Smooth muscle cell of bladder (primary cell): ENCODE results near the gene MCCD1. TPM values are rescaled to one million over a fixed set of nuclear protein-coding genes. Genes with fewer than 3 reads are reported as not detected.

Experiments used
- total RNA-seq: library from RNA; depleted of rRNA; stranded (reverse); fragments of >200 nt; gene quantifications from 2 replicates; pipeline ENCODE4 v1.2.3, GENCODE V29; 2014

The MCCD1 gene, protein sequence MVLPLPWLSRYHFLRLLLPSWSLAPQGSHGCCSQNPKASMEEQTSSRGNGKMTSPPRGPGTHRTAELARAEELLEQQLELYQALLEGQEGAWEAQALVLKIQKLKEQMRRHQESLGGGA
- total RNA-seq = not detected in 2 replicates

DNA sequence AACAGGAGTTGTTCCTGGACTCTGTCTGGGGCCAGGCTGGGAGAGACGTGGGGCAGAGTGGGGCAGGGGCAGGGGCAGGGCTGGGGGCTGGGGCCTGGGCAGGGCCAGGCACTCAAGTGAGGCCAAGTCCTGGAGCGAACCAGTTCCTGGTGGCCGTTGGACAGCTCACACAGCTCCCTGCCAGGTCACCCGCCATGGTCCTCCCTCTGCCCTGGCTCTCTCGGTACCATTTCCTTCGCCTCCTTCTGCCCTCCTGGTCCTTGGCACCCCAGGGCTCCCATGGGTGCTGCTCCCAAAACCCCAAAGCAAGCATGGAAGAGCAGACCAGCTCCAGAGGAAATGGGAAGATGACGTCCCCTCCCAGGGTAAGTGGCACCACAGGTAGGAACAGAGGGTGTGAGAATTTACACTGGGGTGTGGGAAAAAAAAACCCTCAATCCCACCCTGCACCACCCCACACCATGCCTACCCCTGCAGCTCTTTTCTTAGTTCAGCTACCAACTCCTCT is at the start of gene MCCD1:
TSS of gene MCCD1 (plus strand) at position 142 of the 508 bp plus-strand sequence. CDS start at position 195, 53 bp downstream.

DNA sequence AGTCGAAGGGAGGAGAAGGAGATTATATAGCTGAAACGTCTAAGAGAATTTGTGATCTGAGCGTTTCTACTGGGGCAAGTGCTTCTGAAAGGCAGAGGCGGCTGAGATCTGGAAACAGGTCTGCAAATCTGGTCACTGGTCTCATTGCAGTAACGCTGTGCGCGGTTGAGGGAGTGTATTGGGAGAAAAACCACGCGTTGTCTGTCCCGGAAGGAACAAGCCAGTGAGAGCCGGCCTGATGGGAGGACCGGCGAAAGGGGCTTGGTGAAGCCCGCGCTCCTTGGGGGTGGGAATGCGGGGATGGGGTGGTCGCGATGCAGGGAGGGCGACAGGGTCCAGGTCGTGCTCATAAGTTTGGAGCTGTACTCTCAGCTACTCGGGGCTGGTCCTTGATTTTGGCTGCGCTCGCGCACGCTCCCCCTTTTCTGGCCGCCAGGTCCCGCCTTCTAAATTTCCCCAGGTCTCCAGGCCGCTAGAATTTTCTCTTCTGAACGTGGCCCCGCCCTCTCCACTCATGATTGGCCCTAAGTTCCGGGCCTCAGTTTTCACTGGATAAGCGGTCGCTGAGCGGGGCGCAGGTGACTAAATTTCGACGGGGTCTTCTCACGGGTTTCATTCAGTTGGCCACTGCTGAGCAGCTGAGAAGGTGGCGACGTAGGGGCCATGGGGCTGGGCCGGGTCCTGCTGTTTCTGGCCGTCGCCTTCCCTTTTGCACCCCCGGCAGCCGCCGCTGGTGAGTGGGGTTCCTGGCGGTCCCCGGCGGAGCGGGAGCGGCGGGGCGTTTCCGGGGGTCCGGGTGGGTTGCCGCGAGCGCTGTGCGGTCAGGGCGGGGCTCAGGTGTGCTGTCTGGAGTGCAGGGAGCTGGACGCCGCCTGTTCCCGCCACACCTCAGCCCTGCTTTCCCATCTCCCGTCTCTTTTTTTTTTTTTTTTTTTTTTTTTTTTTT is 31.0 kb upstream of the MCCD1 start, which contains the start of gene MICB:
TSS of gene MICB (plus strand) at position 615 of the 946 bp plus-strand sequence. CDS start at position 664, 49 bp downstream.

DNA sequence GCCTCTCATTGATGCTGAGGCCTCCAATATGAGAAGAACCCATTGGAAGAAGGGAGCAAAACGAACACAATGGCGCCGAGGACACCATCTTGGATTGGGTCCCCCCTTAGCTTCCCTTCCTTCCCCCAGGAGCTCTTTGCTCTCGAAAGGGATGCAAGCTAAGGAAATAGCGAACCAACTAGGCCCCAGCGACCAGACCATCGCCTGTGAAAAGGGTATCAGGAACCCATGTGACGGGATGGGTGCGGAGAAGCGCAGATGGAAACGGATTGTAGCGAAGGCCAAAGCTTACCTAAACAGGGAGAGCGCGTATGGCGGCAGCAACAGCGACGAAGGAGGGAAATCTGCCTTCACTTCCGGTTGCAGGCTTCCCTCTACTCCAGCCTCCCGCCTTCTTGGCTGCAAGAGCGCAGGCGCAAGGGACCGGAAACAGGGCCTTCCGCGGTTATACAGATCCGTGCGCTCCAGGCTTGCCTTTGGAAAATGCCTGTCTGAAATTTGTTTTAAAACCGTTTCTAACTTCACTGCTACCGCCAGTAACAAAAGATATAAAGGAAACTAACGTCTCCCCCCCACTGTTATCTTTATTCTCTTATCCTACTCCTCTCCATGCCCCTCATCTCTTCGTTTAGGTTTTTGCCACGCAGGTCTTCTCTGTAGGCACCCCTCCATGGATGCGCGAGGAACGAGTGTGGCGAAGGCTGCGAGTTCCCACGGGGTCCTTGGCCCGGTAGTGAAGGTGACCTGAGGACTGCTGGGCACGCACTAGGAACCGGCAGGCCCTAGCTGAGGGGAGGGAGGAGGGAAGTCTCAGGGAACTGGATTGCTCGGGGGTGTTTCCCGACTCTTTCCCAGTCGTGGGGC is 13.1 kb downstream of the MCCD1 start, which contains the start of gene DDX39B:
TSS of gene DDX39B (minus strand) at position 346 of the 864 bp plus-strand sequence. CDS start 1,471 bp downstream, outside the sequence.

DNA sequence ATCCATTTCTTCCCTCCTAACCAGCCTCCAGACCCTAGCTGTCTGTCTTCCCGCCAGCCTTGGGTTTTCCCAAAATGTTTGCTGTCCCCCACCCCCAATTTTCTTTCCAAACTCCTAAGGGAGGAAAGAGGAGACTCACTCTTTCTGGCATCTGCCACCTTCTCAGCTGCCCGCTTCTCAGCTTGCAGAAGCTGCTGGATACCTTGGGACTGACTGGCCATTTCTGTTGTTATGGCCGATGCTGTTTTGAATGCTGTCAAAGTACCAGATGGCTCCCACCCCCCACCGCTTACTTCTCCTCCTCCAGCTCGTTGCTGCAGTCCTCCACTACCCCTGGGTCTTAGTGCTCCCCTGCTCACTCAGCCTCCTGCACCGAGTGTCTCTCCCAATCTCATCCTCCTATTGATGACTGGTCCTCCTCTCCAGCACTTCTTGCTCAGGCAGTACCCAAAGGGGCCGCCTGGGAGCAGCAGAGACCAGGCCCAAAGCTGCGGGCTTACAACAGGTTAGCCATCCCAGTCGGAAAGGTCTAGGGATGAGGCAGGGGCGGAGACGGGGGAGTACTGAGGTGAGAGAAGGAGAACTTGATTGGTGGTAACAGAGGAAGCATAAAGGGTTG is 17.7 kb downstream of the MCCD1 start, which contains the start of gene ATP6V1G2:
TSS of gene ATP6V1G2 (minus strand) at position 270 of the 619 bp plus-strand sequence. CDS start at position 221, 49 bp downstream.

DNA sequence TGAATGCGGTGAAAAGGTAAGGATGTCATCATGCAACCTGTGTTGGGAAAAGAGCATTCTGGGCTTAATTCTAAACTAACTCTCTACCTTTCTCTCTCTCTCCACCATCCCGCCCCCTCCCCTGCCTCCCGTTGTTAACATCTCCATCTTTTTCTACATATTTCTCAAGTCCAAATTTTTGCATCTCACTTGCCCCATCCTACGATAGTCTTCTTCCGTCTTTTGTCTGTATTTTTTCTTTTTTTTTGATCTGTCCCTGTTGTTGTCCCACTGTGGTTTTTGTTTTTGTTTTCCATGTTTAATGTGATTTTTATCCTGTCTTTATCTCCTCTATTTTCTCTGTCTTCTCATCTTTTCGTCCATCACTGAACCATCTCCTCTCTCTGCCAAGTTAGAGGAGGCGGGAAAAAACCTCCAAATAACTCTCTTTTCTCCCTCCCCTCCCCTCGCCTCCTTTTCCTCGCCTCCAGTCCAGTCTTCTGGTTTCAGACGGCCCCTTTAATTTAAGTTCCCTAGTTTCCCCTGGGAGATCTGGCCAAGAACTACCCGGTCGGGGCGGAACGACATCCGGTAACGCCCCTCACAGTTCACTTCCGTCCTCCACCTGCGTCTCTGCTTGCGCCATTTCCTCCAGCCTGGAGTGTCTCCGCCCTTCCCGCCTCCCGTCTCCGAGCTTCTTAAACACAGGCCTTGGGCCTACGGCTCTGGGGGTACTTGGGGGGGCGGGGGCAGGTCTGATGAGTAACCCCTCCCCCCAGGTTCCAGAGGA is 18.4 kb downstream of the MCCD1 start, which contains the start of gene NFKBIL1:
TSS of gene NFKBIL1 (plus strand) at position 651 of the 769 bp plus-strand sequence. CDS start at position 738, 87 bp downstream.

DNA sequence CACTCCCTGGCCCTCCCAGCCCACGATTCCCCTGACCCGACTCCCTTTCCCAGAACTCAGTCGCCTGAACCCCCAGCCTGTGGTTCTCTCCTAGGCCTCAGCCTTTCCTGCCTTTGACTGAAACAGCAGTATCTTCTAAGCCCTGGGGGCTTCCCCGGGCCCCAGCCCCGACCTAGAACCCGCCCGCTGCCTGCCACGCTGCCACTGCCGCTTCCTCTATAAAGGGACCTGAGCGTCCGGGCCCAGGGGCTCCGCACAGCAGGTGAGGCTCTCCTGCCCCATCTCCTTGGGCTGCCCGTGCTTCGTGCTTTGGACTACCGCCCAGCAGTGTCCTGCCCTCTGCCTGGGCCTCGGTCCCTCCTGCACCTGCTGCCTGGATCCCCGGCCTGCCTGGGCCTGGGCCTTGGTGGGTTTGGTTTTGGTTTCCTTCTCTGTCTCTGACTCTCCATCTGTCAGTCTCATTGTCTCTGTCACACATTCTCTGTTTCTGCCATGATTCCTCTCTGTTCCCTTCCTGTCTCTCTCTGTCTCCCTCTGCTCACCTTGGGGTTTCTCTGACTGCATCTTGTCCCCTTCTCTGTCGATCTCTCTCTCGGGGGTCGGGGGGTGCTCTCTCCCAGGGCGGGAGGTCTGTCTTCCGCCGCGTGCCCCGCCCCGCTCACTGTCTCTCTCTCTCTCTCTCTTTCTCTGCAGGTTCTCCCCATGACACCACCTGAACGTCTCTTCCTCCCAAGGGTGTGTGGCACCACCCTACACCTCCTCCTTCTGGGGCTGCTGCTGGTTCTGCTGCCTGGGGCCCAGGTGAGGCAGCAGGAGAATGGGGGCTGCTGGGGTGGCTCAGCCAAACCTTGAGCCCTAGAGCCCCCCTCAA is 43.5 kb downstream of the MCCD1 start, which contains the start of gene LTA:
TSS of gene LTA (plus strand) at position 249 of the 871 bp plus-strand sequence. CDS start at position 703, 454 bp downstream.

DNA sequence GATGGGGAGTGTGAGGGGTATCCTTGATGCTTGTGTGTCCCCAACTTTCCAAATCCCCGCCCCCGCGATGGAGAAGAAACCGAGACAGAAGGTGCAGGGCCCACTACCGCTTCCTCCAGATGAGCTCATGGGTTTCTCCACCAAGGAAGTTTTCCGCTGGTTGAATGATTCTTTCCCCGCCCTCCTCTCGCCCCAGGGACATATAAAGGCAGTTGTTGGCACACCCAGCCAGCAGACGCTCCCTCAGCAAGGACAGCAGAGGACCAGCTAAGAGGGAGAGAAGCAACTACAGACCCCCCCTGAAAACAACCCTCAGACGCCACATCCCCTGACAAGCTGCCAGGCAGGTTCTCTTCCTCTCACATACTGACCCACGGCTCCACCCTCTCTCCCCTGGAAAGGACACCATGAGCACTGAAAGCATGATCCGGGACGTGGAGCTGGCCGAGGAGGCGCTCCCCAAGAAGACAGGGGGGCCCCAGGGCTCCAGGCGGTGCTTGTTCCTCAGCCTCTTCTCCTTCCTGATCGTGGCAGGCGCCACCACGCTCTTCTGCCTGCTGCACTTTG is 46.7 kb downstream of the MCCD1 start, which contains the start of gene TNF:
TSS of gene TNF (plus strand) at position 231 of the 567 bp plus-strand sequence. CDS start at position 408, 177 bp downstream.

Other genes with a start within 250 kb of the MCCD1 start
- 113 and 123 TPM in 2 replicates for gene HLA-B, start 171.8 kb upstream of the MCCD1 start, total RNA-seq
- gene MICA, start 125.4 kb upstream of the MCCD1 start, total RNA-seq = 76.7 and 80.9 TPM in 2 replicates
- gene MICB, start 30.8 kb upstream of the MCCD1 start, total RNA-seq = 8.2 and 8.4 TPM in 2 replicates
- gene DDX39B, start 13.0 kb downstream of the MCCD1 start, total RNA-seq = 317 and 461 TPM in 2 replicates
- gene ATP6V1G2, start 17.6 kb downstream of the MCCD1 start, total RNA-seq = 4.8 and 5.0 TPM in 2 replicates
- 27.3 and 31.5 TPM in 2 replicates for gene NFKBIL1, start 18.6 kb downstream of the MCCD1 start, total RNA-seq
- gene LTA, start 43.3 kb downstream of the MCCD1 start, total RNA-seq = not detected in 2 replicates
- gene TNF, start 46.6 kb downstream of the MCCD1 start, total RNA-seq = not detected in 2 replicates
- not detected in 2 replicates for gene LTB, start 53.5 kb downstream of the MCCD1 start, total RNA-seq
- gene LST1, start 57.3 kb downstream of the MCCD1 start, total RNA-seq = not detected in 2 replicates
- not detected in 2 replicates for gene NCR3, start 64.0 kb downstream of the MCCD1 start, total RNA-seq
- not detected in 2 replicates for gene AIF1, start 86.3 kb downstream of the MCCD1 start, total RNA-seq
- 18.6 and 21.4 TPM in 2 replicates for gene PRRC2A, start 91.8 kb downstream of the MCCD1 start, total RNA-seq
- 64.6 and 88.0 TPM in 2 replicates for gene BAG6, start 123.7 kb downstream of the MCCD1 start, total RNA-seq
- 1.3 and 2.8 TPM in 2 replicates for gene APOM, start 126.9 kb downstream of the MCCD1 start, total RNA-seq
- gene C6orf47, start 131.8 kb downstream of the MCCD1 start, total RNA-seq = 17.9 and 23.8 TPM in 2 replicates
- 13.4 and 14.3 TPM in 2 replicates for gene GPANK1, start 136.0 kb downstream of the MCCD1 start, total RNA-seq
- 97.7 and 99.1 TPM in 2 replicates for gene CSNK2B, start 137.1 kb downstream of the MCCD1 start, total RNA-seq
- gene LY6G5B, start 141.0 kb downstream of the MCCD1 start, total RNA-seq = 2.1 and 2.6 TPM in 2 replicates
- gene LY6G5C, start 152.1 kb downstream of the MCCD1 start, total RNA-seq = 0.09 and 0.43 TPM in 2 replicates
- 65.4 and 70.2 TPM in 2 replicates for gene ABHD16A, start 174.4 kb downstream of the MCCD1 start, total RNA-seq
- not detected in 2 replicates for gene LY6G6F, start 177.9 kb downstream of the MCCD1 start, total RNA-seq
- gene LY6G6D, start 186.4 kb downstream of the MCCD1 start, total RNA-seq = not detected in 2 replicates
- not detected in 2 replicates for gene LY6G6C, start 192.8 kb downstream of the MCCD1 start, total RNA-seq
- not detected in 2 replicates for gene MPIG6B, start 194.4 kb downstream of the MCCD1 start, total RNA-seq
- gene DDAH2, start 200.3 kb downstream of the MCCD1 start, total RNA-seq = 74.1 and 102 TPM in 2 replicates
- gene CLIC1, start 207.6 kb downstream of the MCCD1 start, total RNA-seq = 529 and 547 TPM in 2 replicates
- gene MSH5, start 211.0 kb downstream of the MCCD1 start, total RNA-seq = 3.2 and 3.3 TPM in 2 replicates
- 0.28 TPM in 2 replicates for gene SAPCD1, start 233.7 kb downstream of the MCCD1 start, total RNA-seq
- gene VWA7, start 248.4 kb downstream of the MCCD1 start, total RNA-seq = 0.14 and 0.28 TPM in 2 replicates